Activated T-helper 9 cell treated with anti-CD3 and anti-CD28 coated beads, Interleukin-2, amount 50 U/mL, for 16 hours (primary cell): Measurements from ENCODE around the gene PLXNA2.

ENCODE experiments used
- DNase-seq: peaks from one replicate; pipeline ENCODE4 v3.0.0-alpha.2; 2020; ENCODE audit warnings: low read depth

PLXNA2 gene

GRCh38 chr1:208224192-208224713 lies 19.9 kb downstream of the PLXNA2 start:
- no peak for DNase-seq

GRCh38 chr1:208223136-208223535 lies 21.0 kb downstream of the PLXNA2 start:
- no peak for DNase-seq

- DNase-seq = no peak
Observed at GRCh38 chr1:208222376-208223126, 21.6 kb downstream of the PLXNA2 start.

- no peak for DNase-seq
Observed at GRCh38 chr1:208221291-208221622, 22.9 kb downstream of the PLXNA2 start.

- no peak for DNase-seq
Observed at GRCh38 chr1:208219659-208220282, 24.4 kb downstream of the PLXNA2 start.

- DNase-seq = no peak
Observed at GRCh38 chr1:208219098-208219658, 25.0 kb downstream of the PLXNA2 start.

- DNase-seq = no peak
Observed at GRCh38 chr1:208218237-208219097, 25.7 kb downstream of the PLXNA2 start.

GRCh38 chr1:208217781-208218180 lies 26.4 kb downstream of the PLXNA2 start:
- DNase-seq = no peak

- DNase-seq = no peak
Observed at GRCh38 chr1:208216806-208217205, 27.4 kb downstream of the PLXNA2 start.

GRCh38 chr1:208216062-208216461 lies 28.1 kb downstream of the PLXNA2 start:
- no peak for DNase-seq

- no peak for DNase-seq
Observed at GRCh38 chr1:208215393-208215792, 28.8 kb downstream of the PLXNA2 start.

- no peak for DNase-seq
Observed at GRCh38 chr1:208213786-208214185, 30.4 kb downstream of the PLXNA2 start.

- DNase-seq = no peak
Observed at GRCh38 chr1:208212893-208213292, 31.3 kb downstream of the PLXNA2 start.

GRCh38 chr1:208211921-208212843 lies 32.0 kb downstream of the PLXNA2 start:
- DNase-seq = no peak

- no peak for DNase-seq
Observed at GRCh38 chr1:208209896-208210589, 34.1 kb downstream of the PLXNA2 start.

GRCh38 chr1:208209286-208209685 lies 34.9 kb downstream of the PLXNA2 start:
- no peak for DNase-seq

- no peak for DNase-seq
Observed at GRCh38 chr1:208208132-208208487, 36.1 kb downstream of the PLXNA2 start.

GRCh38 chr1:208207388-208208131 lies 36.6 kb downstream of the PLXNA2 start:
- no peak for DNase-seq

GRCh38 chr1:208206092-208206698 lies 38.0 kb downstream of the PLXNA2 start:
- no peak for DNase-seq
